Measurements from ENCODE around the gene BAD.

Gene BAD

DNA sequence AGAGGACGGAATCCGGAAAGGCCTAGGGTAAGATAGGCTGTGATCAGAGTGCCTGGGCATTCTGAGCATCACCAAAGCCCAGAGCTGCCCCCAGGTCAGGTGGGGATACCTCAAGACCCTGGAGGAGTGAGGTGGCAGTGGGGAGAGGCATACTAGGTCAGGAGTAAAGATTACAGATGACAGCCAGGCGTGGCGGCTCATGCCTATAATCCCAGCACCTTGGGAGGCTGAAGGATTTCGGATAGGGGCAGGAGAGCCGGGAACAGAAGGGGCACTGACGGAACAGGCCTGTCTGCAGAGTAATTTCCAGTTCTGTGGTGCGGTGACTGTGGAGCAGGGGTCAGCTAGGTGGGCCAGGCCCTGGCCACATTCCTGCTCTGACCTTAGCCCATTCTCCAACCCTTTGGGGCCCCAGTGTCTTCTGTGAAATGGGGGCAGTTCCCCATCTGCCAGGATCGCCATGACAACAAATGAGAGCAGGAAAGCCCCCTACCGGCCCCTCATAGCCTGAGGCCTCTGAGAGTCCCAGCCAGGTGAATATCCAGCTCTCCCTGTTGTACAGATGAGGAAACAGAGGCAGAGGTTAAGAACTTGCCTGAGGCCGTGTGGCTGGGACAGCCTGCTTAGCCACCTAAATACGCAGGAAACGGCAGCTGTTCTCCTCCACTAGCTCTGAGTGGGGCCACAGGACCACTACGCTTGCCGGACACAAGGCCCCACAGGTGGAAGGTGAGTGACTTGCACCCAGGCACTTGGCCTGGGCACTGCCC is 9.2 kb downstream of the BAD start:
- no peak for DNase-seq

GRCh38 chr11:64269540-64270220 is 14.8 kb downstream of the BAD start:
- peak; percentile 99 for DNase-seq

DNA sequence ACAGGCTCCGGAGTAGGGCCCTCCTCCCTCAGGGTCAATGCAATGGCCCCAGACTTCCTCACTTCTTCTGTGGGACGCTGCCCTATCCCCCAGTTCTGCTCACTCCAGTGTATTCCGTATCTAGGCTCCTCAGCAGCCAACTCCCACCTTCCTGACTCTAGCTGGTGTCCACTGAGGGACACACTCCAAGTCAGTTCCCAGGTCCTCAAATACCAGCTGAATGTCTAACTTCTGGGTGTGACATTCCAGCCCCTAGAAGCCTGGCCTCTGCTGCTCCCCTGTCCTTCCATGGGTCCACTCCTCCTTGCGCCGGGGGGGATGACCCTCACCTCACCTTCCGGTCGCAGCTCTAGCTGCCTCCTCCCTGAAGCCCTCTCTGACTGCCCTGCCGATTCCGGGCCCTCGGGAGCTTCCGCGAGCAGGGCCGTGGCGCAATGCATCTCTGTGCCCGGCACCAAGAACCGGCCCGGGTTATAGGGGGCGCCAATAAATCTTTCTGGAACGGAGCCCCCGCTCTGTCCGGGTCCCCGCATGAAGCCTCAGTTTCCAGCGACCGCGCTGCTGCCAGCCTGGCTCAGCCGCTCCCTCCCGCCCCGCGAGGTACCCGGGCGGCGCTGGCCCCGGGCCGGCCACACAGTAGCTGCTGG is 15.4 kb downstream of the BAD start:
- DNase-seq, result peak; percentile 40

- no peak for DNase-seq
These were observed 16.2 kb downstream of the BAD start for GRCh38 chr11:64268025-64268892.

DNA sequence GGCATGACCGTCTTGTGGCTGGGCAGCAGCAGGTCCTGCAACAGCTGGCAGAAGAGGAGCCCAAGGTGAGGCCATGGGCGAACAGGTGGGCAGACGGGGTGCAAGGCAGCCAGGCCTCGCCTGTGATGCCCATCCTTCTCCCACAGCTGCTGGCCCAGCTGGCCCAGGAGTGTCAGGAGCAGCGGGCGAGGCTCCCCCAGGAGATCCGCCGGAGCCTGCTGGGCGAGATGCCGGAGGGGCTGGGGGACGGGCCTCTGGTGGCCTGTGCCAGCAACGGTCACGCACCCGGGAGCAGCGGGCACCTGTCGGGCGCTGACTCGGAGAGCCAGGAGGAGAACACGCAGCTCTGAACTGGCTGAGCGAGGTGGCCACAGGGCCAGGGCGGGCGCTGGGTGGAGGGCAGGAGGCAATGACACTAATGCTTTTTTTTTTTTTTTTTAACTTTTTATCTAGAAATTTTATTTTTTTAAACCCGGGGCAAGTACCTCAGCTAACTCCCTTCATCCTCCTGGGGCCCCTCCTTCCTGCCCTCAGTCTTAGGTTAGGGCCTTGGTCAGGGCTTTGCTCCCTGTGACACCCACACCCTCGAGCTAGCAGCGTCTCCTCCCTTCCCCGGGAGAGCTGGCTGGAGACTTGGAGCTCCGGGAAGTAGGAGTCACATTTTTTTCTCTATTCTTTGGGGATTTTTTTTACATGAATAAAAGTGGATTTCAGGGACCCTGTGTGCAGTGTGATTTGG is 17.1 kb downstream of the BAD start:
- no peak for DNase-seq

GRCh38 chr11:64266339-64266738 is 18.1 kb downstream of the BAD start:
- no peak for DNase-seq

GRCh38 chr11:64265176-64266160 is 19.0 kb downstream of the BAD start:
- DNase-seq, result no peak

GRCh38 chr11:64264371-64264852 is 20.1 kb downstream of the BAD start:
- no peak for DNase-seq

DNA sequence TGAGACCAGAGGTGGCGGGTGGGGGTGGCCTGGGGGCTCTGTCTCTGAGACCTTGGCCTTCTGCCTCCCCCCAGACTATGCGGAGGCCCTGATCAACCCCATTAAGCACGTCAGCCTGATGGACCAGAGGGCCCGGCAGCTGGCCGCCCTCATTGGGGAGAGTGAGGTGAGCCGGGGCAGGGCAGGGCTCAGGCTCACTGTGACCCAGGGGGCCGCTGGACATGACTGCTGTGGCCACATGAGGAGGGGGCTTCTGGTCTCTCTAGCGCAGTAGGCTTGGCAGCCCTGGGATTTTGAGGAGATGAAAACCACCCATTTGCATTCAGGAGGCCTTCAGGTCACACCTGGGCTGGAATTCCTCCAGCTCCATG is 20.5 kb downstream of the BAD start:
- no peak for DNase-seq

DNA sequence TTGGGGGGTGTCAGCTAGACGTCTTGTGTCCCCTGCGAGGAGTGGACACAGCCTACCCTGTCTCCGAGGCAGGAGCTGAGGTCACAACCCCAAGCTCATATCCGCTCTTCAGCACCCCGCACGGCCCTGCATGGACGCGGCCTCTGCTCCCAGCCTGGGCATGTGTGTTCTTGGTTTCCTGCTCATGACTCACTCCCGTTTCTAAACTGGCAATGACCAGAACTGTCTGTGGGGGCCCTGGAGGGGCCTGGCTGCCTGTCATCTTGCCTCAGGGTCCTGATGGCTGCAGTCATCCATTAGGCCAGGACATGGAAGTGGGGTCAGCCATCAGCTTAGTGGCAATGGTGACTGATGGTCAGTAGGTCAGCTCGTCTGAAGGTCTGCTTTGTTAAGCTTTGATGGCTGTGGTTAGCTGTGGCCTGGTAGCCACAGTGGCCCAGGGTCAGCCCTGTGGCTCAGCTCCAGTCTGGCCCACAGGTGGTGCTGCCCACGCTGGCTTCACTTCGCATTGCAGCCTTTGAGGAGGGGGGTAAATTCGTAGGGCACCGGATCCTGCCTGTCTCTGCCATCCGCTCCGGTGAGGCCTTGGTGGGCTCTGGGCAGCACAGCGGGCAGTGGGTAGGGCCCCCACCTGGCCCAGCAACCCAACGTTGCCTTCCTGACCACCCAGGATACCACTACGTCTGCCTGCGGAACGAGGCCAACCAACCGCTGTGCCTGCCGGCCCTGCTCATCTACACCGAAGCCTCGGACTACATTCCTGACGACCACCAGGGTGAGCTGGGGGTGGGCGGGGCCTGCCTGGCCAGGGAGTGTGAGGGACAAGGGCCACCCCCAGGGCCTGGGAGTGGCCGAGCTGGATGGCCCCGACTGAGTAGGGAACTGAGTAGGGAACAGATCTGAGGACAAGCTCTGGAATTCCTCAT is 21.2 kb downstream of the BAD start:
- no peak for DNase-seq

DNA sequence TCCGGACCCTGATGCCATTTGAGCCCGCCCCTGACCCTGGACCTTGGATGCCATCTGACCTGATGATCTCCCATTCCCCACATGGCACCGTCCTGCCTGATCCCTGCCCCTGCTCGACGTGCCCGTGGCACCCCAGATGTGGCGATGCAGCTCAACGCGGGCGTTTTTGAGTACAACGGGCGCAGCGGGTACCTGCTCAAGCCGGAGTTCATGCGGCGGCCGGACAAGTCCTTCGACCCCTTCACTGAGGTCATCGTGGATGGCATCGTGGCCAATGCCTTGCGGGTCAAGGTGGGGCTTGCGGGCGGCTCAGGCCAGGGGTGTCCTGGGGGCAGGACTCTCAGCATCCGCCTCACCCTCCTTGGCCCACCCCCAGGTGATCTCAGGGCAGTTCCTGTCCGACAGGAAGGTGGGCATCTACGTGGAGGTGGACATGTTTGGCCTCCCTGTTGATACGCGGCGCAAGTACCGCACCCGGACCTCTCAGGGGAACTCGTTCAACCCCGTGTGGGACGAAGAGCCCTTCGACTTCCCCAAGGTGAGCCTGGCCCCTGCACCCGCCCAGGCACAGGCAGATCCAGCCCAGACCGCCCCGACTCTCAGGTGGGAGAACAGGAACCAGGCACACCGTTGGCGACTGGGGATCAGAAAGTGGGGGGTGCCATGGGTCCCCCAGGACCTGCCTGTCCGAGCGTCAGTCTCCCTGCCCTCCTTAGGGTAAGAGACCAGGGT is 22.0 kb downstream of the BAD start:
- DNase-seq, result no peak

- DNase-seq, result no peak
These were observed 22.8 kb downstream of the BAD start for GRCh38 chr11:64261556-64262080.

DNA sequence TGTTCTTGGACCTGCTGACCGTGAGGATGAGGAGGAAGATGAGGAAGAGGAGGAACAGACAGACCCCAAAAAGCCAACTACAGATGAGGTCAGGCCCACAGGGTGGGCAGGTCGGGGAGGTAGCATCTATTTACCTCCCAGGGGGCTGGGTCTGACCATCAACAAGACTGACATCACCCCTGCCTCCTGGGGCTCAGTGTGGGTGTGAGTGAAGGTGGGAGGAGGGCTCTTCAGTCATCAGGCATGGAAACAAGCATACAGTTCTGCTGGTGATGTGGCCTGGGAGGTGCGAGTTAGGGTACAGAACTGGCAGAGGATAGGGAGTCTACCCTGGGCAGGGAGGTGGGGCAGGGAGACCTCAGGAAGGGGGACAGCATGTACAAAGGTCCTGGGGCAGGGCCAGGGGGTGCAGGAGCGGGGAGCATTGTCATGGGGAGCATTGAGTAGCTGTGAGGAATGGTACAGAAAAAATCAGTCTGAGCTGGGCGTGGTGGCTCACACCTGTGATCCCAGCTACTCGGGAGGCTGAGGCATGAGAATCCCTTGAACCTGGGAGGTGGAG is 24.2 kb downstream of the BAD start:
- no peak for DNase-seq

- no peak for DNase-seq
These were observed 24.9 kb downstream of the BAD start for GRCh38 chr11:64259533-64260067.

- DNase-seq, result no peak
These were observed 25.4 kb downstream of the BAD start for GRCh38 chr11:64258946-64259532.

DNA sequence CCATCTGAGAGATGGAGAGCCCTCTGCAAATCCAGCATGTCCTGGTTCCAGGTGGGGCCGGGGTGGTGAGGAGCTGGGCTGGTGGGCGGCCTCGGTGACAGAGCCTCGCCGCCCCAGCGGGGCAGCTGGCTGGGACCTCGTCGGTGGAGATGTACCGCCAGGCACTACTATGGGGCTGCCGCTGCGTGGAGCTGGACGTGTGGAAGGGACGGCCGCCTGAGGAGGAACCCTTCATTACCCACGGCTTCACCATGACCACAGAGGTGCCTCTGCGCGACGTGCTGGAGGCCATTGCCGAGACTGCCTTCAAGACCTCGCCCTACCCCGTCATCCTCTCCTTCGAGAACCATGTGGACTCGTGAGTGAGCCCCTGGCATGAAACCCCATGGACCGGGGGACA is 26.1 kb downstream of the BAD start:
- no peak for DNase-seq

DNA sequence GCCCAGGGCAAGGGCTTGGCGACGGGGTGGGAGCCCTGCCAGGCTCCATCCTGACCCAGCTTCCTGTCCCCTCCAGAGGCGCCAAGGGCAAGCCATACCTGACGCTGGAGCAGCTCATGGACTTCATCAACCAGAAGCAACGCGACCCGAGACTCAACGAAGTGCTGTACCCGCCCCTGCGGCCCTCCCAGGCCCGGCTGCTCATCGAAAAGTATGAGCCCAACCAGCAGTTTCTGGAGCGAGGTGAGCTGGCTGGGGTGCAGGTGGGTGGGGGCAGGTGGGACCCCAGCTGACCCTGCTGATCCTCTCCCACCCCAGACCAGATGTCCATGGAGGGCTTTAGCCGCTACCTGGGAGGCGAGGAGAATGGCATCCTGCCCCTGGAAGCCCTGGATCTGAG is 28.2 kb downstream of the BAD start:
- no peak for DNase-seq
